HCT116 (cell line): ENCODE data around the gene SEMA3C. TPM values are rescaled to one million over a fixed set of nuclear protein-coding genes. Genes with fewer than 3 reads are reported as not detected.

ENCODE experiments used
- ATAC-seq: fragments of 200-7000 bp; cut with Tn5 transposase; 2 replicates; pipeline ENCODE4 v1.9.1; 2020; ENCODE audit warnings: mild to moderate bottlenecking, moderate library complexity
- BruUV-seq: library from RNA; stranded (reverse); fragments of 400-500 nt; replicated peaks from 2 replicates; lab custom pipeline; 2021; lab: Mats Ljungman, UMichigan
- CTCF ChIA-PET: fragments of 300-600 bp; sonication (Branson Sonifier 250); formaldehyde crosslinking; loops from one replicate; lab custom pipeline; 2021; ENCODE audit warnings: antibody characterized with exemption; lab: Charles Lee
- POLR2A ChIA-PET: fragments of 300-600, 350-600 bp; sonication (Branson Sonifier 250); formaldehyde crosslinking; loops from one replicate; lab custom pipeline; 2021; ENCODE audit warnings: antibody characterized with exemption; lab: Charles Lee
- RAD21 ChIA-PET, 2 experiments: fragments of 300-600 bp; sonication (Branson Sonifier 250); formaldehyde crosslinking; loops; one replicate each; lab custom pipeline; 2023; ENCODE audit warnings: low total read pairs in 2 of 2; ENCODE audit not compliant: uncharacterized antibody in 2 of 2, unreplicated experiment in 2 of 2, low non-redundant PET in 1 of 2; lab: Charles Lee
- DNase-seq: peaks from one replicate; pipeline ENCODE4 v3.0.0-alpha.2; 2010; ENCODE audit warnings: low read depth, low spot score
- H2AFZ ChIP-seq: fragments of 200-600 bp; shearing (Covaris generic), sonication (generic); 2 replicates; pipeline ENCODE4 v1.6.1; 2017; ENCODE audit warnings: low read depth, mixed run types, mixed read lengths, antibody characterized with exemption, low read length; ENCODE audit not compliant: poor library complexity, severe bottlenecking
- H3K27ac ChIP-seq: 2 replicates; pipeline ENCODE4 v1.5.1; 2012; ENCODE audit warnings: low read depth, low read length
- H3K27me3 ChIP-seq: fragments of 200-600 bp; sonication (generic); 2 replicates; pipeline ENCODE4 v1.6.1; 2016; ENCODE audit warnings: mixed run types, low read length, mixed read lengths; ENCODE audit not compliant: insufficient read depth
- H3K36me3 ChIP-seq, 2 experiments: fragments of 200-500 bp in 1 of 2; fragments of 200-600 bp in 1 of 2; sonication (Bioruptor generic) in 1 of 2; sonication (generic) in 1 of 2; 2 replicates each; pipeline versions ENCODE4 v1.5.1 to v1.6.1; 2014 to 2016; ENCODE audit warnings: low read length in 2 of 2, inconsistent platforms in 1 of 2, mixed read lengths in 1 of 2, mixed run types in 1 of 2; ENCODE audit not compliant: insufficient read depth in 2 of 2, control insufficient read depth in 1 of 2
- H3K4me1 ChIP-seq, 2 experiments: fragments of 200-600 bp in 1 of 2; sonication (generic) in 1 of 2; 2 replicates each; pipeline versions ENCODE4 v1.5.1 to v1.6.1; 2012 to 2017; ENCODE audit warnings: low read length in 2 of 2, inconsistent platforms in 1 of 2, mild to moderate bottlenecking in 1 of 2, mixed read lengths in 1 of 2, mixed run types in 1 of 2, moderate library complexity in 1 of 2; ENCODE audit not compliant: insufficient read depth in 2 of 2, control insufficient read depth in 1 of 2
- H3K4me2 ChIP-seq: fragments of 200-600 bp; sonication (generic); 2 replicates; pipeline ENCODE4 v1.6.1; 2017; ENCODE audit warnings: mixed run types, low read length, mixed read lengths
- H3K4me3 ChIP-seq, 2 experiments: fragments of 200-600 bp in 1 of 2; sonication (generic) in 1 of 2; replicated peaks in 1 of 2; 2 replicates each; pipeline ENCODE4 v1.5.1; 2011 to 2016; ENCODE audit warnings: low read length in 2 of 2, control low read depth in 1 of 2, low read depth in 1 of 2, mild to moderate bottlenecking in 1 of 2, mixed read lengths in 1 of 2, mixed run types in 1 of 2
- H3K79me2 ChIP-seq: fragments of 200-600 bp; sonication (generic); 2 replicates; pipeline ENCODE4 v1.6.1; 2017; ENCODE audit warnings: mild to moderate bottlenecking, mixed run types, low read length, moderate library complexity, mixed read lengths; ENCODE audit not compliant: insufficient read depth
- H3K9ac ChIP-seq: fragments of 200-600 bp; sonication (generic); 2 replicates; pipeline ENCODE4 v1.6.1; 2016; ENCODE audit warnings: low read length, mixed read lengths
- H3K9me2 ChIP-seq: fragments of 200-600 bp; sonication (generic), shearing (Covaris generic); 2 replicates; pipeline ENCODE4 v1.6.1; 2017; ENCODE audit warnings: mixed run types, mild to moderate bottlenecking, moderate library complexity; ENCODE audit not compliant: insufficient read depth
- H3K9me3 ChIP-seq, 2 experiments: fragments of 200-500 bp in 1 of 2; fragments of 200-600 bp in 1 of 2; sonication (Bioruptor generic) in 1 of 2; sonication (generic) in 1 of 2; 2 replicates each; pipeline ENCODE4 v1.6.1; 2014 to 2017; ENCODE audit warnings: low read length in 2 of 2, mixed read lengths in 2 of 2, inconsistent platforms in 1 of 2, low read depth in 1 of 2, mild to moderate bottlenecking in 1 of 2, mixed run types in 1 of 2, moderate library complexity in 1 of 2; ENCODE audit not compliant: control insufficient read depth in 1 of 2, insufficient read depth in 1 of 2
- H4K20me1 ChIP-seq: fragments of 200-600 bp; sonication (generic), shearing (Covaris generic); 2 replicates; pipeline ENCODE4 v1.6.1; 2017; ENCODE audit warnings: mixed run types, mild to moderate bottlenecking, moderate library complexity; ENCODE audit not compliant: insufficient read depth
- ATF3 ChIP-seq: IDR thresholded peaks from 2 replicates; pipeline ENCODE4 v1.6.1; 2012
- CBX3 ChIP-seq: IDR thresholded peaks from 2 replicates; pipeline ENCODE4 v1.6.1; 2012; ENCODE audit warnings: low read depth
- CEBPB ChIP-seq: IDR thresholded peaks from 2 replicates; pipeline ENCODE4 v1.6.1; 2012; ENCODE audit warnings: low read depth
- CTCF ChIP-seq, 3 experiments: fragments of 200-600 bp in 1 of 3; sonication (generic) in 1 of 3; IDR thresholded peaks in 2 of 3; conservative IDR thresholded peaks in 1 of 3; 2 replicates each; pipeline ENCODE4 v1.5.1; 2012 to 2017; ENCODE audit warnings: low read depth in 2 of 3, low read length in 2 of 3, antibody characterized with exemption in 1 of 3, borderline replicate concordance in 1 of 3, control low read depth in 1 of 3, mild to moderate bottlenecking in 1 of 3, mixed read lengths in 1 of 3, mixed run types in 1 of 3, moderate library complexity in 1 of 3; ENCODE audit not compliant: insufficient read depth in 1 of 3
- EGR1 ChIP-seq: IDR thresholded peaks from 2 replicates; pipeline ENCODE4 v1.6.1; 2012; ENCODE audit warnings: low read depth
- ELF1 ChIP-seq: IDR thresholded peaks from 2 replicates; pipeline ENCODE4 v1.6.1; 2012; ENCODE audit warnings: low read depth, borderline replicate concordance
- EZH2 ChIP-seq: fragments of 200-600 bp; sonication (generic); IDR thresholded peaks from 2 replicates; pipeline ENCODE4 v1.6.1; 2017; ENCODE audit warnings: antibody characterized with exemption, mixed run types
- FOSL1 ChIP-seq: IDR thresholded peaks from 2 replicates; pipeline ENCODE4 v1.6.1; 2012; ENCODE audit warnings: low read depth
- JUND ChIP-seq: IDR thresholded peaks from 2 replicates; pipeline ENCODE4 v1.6.1; 2012
- POLR2A ChIP-seq: IDR thresholded peaks from 2 replicates; pipeline ENCODE4 v1.7.0; 2011; ENCODE audit warnings: borderline replicate concordance; ENCODE audit not compliant: insufficient read depth, insufficient read length; ENCODE audit errors: extremely low read depth
- SRF ChIP-seq: IDR thresholded peaks from 2 replicates; pipeline ENCODE4 v1.6.1; 2012; ENCODE audit warnings: low read depth
- TCF7L2 ChIP-seq: IDR thresholded peaks from 2 replicates; pipeline ENCODE4 v1.7.0; 2011; ENCODE audit warnings: borderline replicate concordance, inconsistent platforms; ENCODE audit not compliant: insufficient read depth, insufficient read length; ENCODE audit errors: extremely low read depth
- ZFX ChIP-seq: fragments of 450-650 bp; IDR thresholded peaks from 2 replicates; pipeline ENCODE4 v1.6.1; 2017
- intact Hi-C: fragments of 100-400 bp; cut with micrococcal nuclease; formaldehyde crosslinking; loops from 2 replicates; pipeline ENCODE4 v1.10.0; 2022
- total RNA-seq: library from RNA; stranded (reverse); gene quantifications from one replicate; pipeline ENCODE4 v1.2.1, GENCODE V29; 2021; ENCODE audit not compliant: unreplicated experiment

The SEMA3C gene
- total RNA-seq, 1 experiment from 2014 or later: 25.3 TPM

DNA sequence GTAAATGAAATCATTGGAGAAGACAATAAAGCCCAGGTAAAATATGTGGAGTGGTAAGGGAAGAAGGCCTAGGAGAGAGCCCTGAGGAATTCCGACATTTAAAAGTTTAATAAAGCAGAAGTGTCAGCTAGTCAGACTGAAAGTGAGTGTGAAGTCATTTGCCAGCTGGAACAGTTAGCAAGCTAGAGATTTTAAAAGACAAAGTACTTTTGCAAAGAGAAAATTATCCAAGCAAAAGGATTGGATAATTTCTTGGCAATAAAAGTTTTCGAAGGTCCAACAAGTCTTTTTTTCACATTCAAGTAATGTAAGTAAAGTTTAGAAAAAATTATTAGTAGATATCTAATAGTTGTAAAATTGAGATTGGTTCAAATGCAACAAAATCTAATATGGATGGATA is 27.1 kb upstream of the SEMA3C start:
- Histone ChIP-seq H4K20me1 (no peaks in the 10 kb centered on the region), H3K9ac (no peak overlapping the region), H3K4me1 (peaks cover 16 to 24% of the 10 kb centered on the region in 2 experiments), H2AFZ (peak overlapping the region; percentile 38), H3K79me2 (no peaks in the 10 kb centered on the region), H3K36me3 (no peaks in the 10 kb centered on the region), H3K9me2 (no peaks in the 10 kb centered on the region), H3K4me2 (no peak overlapping the region), H3K27ac (no peak overlapping the region), H3K9me3 (no peaks in the 10 kb centered on the region), H3K4me3 (no peak overlapping the region), H3K27me3 (no peaks in the 10 kb centered on the region)
- ChIA-PET POLR2A (no interaction called here), RAD21 (no interaction called here), CTCF (no interaction called here)
- ATAC-seq (no peak), DNase-seq (no peak)
- intact Hi-C loops: no loop called here
- TF ChIP-seq ZFX (no peak), CEBPB (no peak), FOSL1 (no peak), ATF3 (no peak), CBX3 (no peak), EGR1 (no peak), EZH2 (no peak)
- no TSS peak for BruUV-seq

DNA sequence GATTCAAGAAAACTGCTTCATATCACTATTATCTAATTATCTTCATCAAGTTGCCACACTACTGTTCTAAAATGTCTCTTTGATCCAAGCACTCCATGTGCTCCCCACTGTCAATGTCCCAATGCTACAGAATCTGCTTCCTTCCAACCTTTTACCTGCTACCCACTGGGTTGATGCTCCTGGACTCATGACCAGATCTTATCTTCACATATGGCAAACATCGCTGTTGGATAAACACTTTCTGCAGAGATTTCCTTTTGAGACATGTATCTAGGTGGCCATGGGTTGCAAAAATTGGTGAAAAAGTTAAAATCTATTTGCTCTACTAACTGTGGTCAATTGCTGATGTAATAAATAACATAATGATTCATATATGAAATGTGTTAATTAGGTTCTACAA is 24.5 kb upstream of the SEMA3C start:
- intact Hi-C loops: no loop called here
- H2AFZ ChIP-seq: no peak overlapping the region
- H3K4me2 ChIP-seq: no peak overlapping the region
- no peak for DNase-seq
- H3K36me3 ChIP-seq: no peaks in the 10 kb centered on the region
- POLR2A ChIA-PET: no interaction called here
- no peaks in the 10 kb centered on the region for H3K9me3 ChIP-seq
- H3K79me2 ChIP-seq: no peaks in the 10 kb centered on the region
- RAD21 ChIA-PET: no interaction called here
- no TSS peak for BruUV-seq
- CTCF ChIA-PET: no interaction called here
- H3K27ac ChIP-seq: no peak overlapping the region
- H3K9me2 ChIP-seq: no peaks in the 10 kb centered on the region
- no peaks in the 10 kb centered on the region for H3K27me3 ChIP-seq
- no peak overlapping the region for H3K9ac ChIP-seq
- H3K4me3 ChIP-seq: no peak overlapping the region
- no peaks in the 10 kb centered on the region for H4K20me1 ChIP-seq
- peaks cover 16 to 31% of the 10 kb centered on the region in 2 experiments for H3K4me1 ChIP-seq
- no peak for ATAC-seq
- TF ChIP-seq CTCF (IDR thresholded peaks at IDR 0.05 in 2 of 3, conservative IDR thresholded peaks at IDR 0.05 in 1 of 3; ENCODE audit: borderline replicate concordance in 1 of 3, insufficient read depth in 1 of 3, low read depth in 2 of 3, low read length in 2 of 3) (no peak), ZFX (no peak), TCF7L2 (no peak), SRF (no peak), ELF1 (no peak), POLR2A (no peak), JUND (no peak)
